H9 (cell line): ENCODE measurements around the gene XKRX. TPM values are rescaled to one million over a fixed set of nuclear protein-coding genes. Genes with fewer than 3 reads are reported as not detected.

ENCODE experiments used
- DNase-seq: peaks from one replicate; pipeline ENCODE4 v3.0.0-alpha.2; 2017
- H2AFZ ChIP-seq: one replicate; pipeline ENCODE4 v1.6.1; 2013; ENCODE audit warnings: mild to moderate bottlenecking, low read length, control low read depth, moderate library complexity
- H2AK5ac ChIP-seq: 2 replicates; pipeline ENCODE4 v1.6.1; 2013; ENCODE audit warnings: low read length, control low read depth, mixed read lengths; ENCODE audit not compliant: insufficient read length
- H2BK120ac ChIP-seq: one replicate; pipeline ENCODE4 v1.6.1; 2013; ENCODE audit warnings: low read depth, mild to moderate bottlenecking, low read length, control low read depth, inconsistent platforms; ENCODE audit not compliant: poor library complexity, severe bottlenecking
- H2BK12ac ChIP-seq: 2 replicates; pipeline ENCODE4 v1.6.1; 2013; ENCODE audit warnings: low read length, control low read depth, mixed read lengths, low read depth; ENCODE audit not compliant: insufficient read length
- H2BK15ac ChIP-seq: 2 replicates; pipeline ENCODE4 v1.6.1; 2013; ENCODE audit warnings: low read depth, low read length, control low read depth
- H2BK20ac ChIP-seq: one replicate; pipeline ENCODE4 v1.6.1; 2013; ENCODE audit warnings: low read depth, mild to moderate bottlenecking, low read length, control low read depth, inconsistent platforms; ENCODE audit not compliant: poor library complexity, severe bottlenecking
- H2BK5ac ChIP-seq: 2 replicates; pipeline ENCODE4 v1.6.1; 2013; ENCODE audit warnings: low read length, control low read depth, mixed read lengths; ENCODE audit not compliant: insufficient read length
- H3K14ac ChIP-seq: 2 replicates; pipeline ENCODE4 v1.6.1; 2013; ENCODE audit warnings: low read length, control low read depth; ENCODE audit not compliant: insufficient read depth
- H3K18ac ChIP-seq: 2 replicates; pipeline ENCODE4 v1.6.1; 2013; ENCODE audit warnings: low read depth, mild to moderate bottlenecking, mixed read lengths, low read length, control low read depth; ENCODE audit not compliant: insufficient read length
- H3K23ac ChIP-seq: 2 replicates; pipeline ENCODE4 v1.6.1; 2013; ENCODE audit warnings: low read length, control low read depth, mixed read lengths, low read depth; ENCODE audit not compliant: insufficient read length
- H3K23me2 ChIP-seq: 2 replicates; pipeline ENCODE4 v1.6.1; 2013; ENCODE audit warnings: low read depth, mild to moderate bottlenecking, mixed read lengths, low read length, control low read depth; ENCODE audit not compliant: insufficient read length, poor library complexity, severe bottlenecking
- H3K27ac ChIP-seq: 2 replicates; pipeline ENCODE4 v1.5.1; 2013; ENCODE audit warnings: low read length, control low read depth, mixed read lengths, low read depth; ENCODE audit not compliant: insufficient read length
- H3K27me3 ChIP-seq: 2 replicates; pipeline ENCODE4 v1.6.1; 2013; ENCODE audit warnings: low read length, control low read depth, inconsistent platforms; ENCODE audit not compliant: insufficient read depth
- H3K4ac ChIP-seq: 2 replicates; pipeline ENCODE4 v1.6.1; 2013; ENCODE audit warnings: low read depth, mild to moderate bottlenecking, control low read depth, inconsistent platforms, low read length, moderate library complexity
- H3K4me1 ChIP-seq: 2 replicates; pipeline ENCODE4 v1.6.1; 2013; ENCODE audit warnings: low read length, control low read depth, inconsistent platforms; ENCODE audit not compliant: insufficient read depth
- H3K4me2 ChIP-seq: 2 replicates; pipeline ENCODE4 v1.6.1; 2013; ENCODE audit warnings: low read length, control low read depth, mixed read lengths; ENCODE audit not compliant: insufficient read length, insufficient read depth
- H3K56ac ChIP-seq: 2 replicates; pipeline ENCODE4 v1.6.1; 2013; ENCODE audit warnings: low read depth, mild to moderate bottlenecking, mixed read lengths, low read length, control low read depth; ENCODE audit not compliant: insufficient read length
- H3K79me1 ChIP-seq: 2 replicates; pipeline ENCODE4 v1.6.1; 2013; ENCODE audit warnings: low read depth, mild to moderate bottlenecking, moderate library complexity, low read length, control low read depth, inconsistent platforms; ENCODE audit not compliant: insufficient read depth, poor library complexity, severe bottlenecking
- H3K79me2 ChIP-seq: 2 replicates; pipeline ENCODE4 v1.6.1; 2013; ENCODE audit warnings: low read length, control low read depth, inconsistent platforms; ENCODE audit not compliant: insufficient read depth
- H3K9ac ChIP-seq: 2 replicates; pipeline ENCODE4 v1.6.1; 2013; ENCODE audit warnings: low read length, control low read depth, mixed read lengths; ENCODE audit not compliant: insufficient read length; ENCODE audit errors: extremely low read depth
- H3K9me3 ChIP-seq: one replicate; pipeline ENCODE4 v1.6.1; 2013; ENCODE audit warnings: low read depth, low read length, inconsistent platforms; ENCODE audit not compliant: control insufficient read depth
- H3T11ph ChIP-seq: one replicate; pipeline ENCODE4 v1.6.1; 2013; ENCODE audit warnings: mild to moderate bottlenecking, low read length, control low read depth, inconsistent platforms
- H4K20me1 ChIP-seq: one replicate; pipeline ENCODE4 v1.6.1; 2013; ENCODE audit not compliant: control insufficient read depth, insufficient read length, insufficient read depth
- H4K5ac ChIP-seq: 2 replicates; pipeline ENCODE4 v1.6.1; 2013; ENCODE audit warnings: low read depth, mild to moderate bottlenecking, mixed read lengths, low read length, control low read depth; ENCODE audit not compliant: insufficient read length
- H4K8ac ChIP-seq: replicated peaks from 2 replicates; pipeline ENCODE4 v1.6.1; 2013; ENCODE audit warnings: low read length, control low read depth, mixed read lengths, low read depth; ENCODE audit not compliant: insufficient read length
- H4K91ac ChIP-seq: 2 replicates; pipeline ENCODE4 v1.6.1; 2013; ENCODE audit warnings: low read depth, mild to moderate bottlenecking, moderate library complexity, mixed read lengths, low read length, control low read depth; ENCODE audit not compliant: insufficient read length
- H3K27ac Mint-ChIP-seq, 3 experiments: 2 replicates in 2 of 3; 3 replicates in 1 of 3; pipeline ENCODE4 v1.8.0; 2020 to 2021; ENCODE audit warnings: mixed read lengths in 3 of 3, mild to moderate bottlenecking in 1 of 3, moderate library complexity in 1 of 3
- H3K27me3 Mint-ChIP-seq: 2 replicates; pipeline ENCODE4 v1.8.0; 2021; ENCODE audit warnings: low read depth, mild to moderate bottlenecking, moderate library complexity, mixed read lengths
- H3K36me3 Mint-ChIP-seq, 3 experiments: 2 replicates in 2 of 3; 3 replicates in 1 of 3; pipeline ENCODE4 v1.8.0; 2020 to 2021; ENCODE audit warnings: low read depth in 3 of 3, mixed read lengths in 3 of 3; ENCODE audit not compliant: insufficient read depth in 1 of 3
- H3K4me1 Mint-ChIP-seq, 2 experiments: 2 replicates each; pipeline ENCODE4 v1.8.0; 2020; ENCODE audit warnings: mixed read lengths in 2 of 2
- H3K4me3 Mint-ChIP-seq, 2 experiments: 2 replicates in 1 of 2; 3 replicates in 1 of 2; pipeline ENCODE4 v1.8.0; 2020 to 2021; ENCODE audit warnings: mild to moderate bottlenecking in 2 of 2, mixed read lengths in 2 of 2, moderate library complexity in 1 of 2
- H3K9me3 Mint-ChIP-seq, 2 experiments: 2 replicates in 1 of 2; 3 replicates in 1 of 2; pipeline ENCODE4 v1.8.0; 2020; ENCODE audit warnings: mild to moderate bottlenecking in 2 of 2, mixed read lengths in 2 of 2, moderate library complexity in 1 of 2
- CTCF ChIP-seq: fragments of 200-600 bp; sonication (generic); conservative IDR thresholded peaks from 3 replicates; pipeline ENCODE4 v1.8.0; 2021; ENCODE audit warnings: antibody characterized with exemption, mild to moderate bottlenecking
- WGBS: extraction: QIAGEN DNeasy Blood & Tissue Kit; methylation state at CpG from one replicate; pipeline ENCODE4 v1.1.7; 2013; ENCODE audit warnings: missing lambda C conversion rate, low lambda C conversion rate, mixed read lengths; ENCODE audit not compliant: insufficient read length; ENCODE audit errors: extremely low coverage; 5-methylcytosine and 5-hydroxymethylcytosine counted together
- total RNA-seq: library from RNA; stranded (reverse); gene quantifications from 2 replicates; pipeline ENCODE4 v1.2.1, GENCODE V29; 2021

Gene XKRX
- total RNA-seq, 1 experiment from 2014 or later: 0.44 TPM

DNA sequence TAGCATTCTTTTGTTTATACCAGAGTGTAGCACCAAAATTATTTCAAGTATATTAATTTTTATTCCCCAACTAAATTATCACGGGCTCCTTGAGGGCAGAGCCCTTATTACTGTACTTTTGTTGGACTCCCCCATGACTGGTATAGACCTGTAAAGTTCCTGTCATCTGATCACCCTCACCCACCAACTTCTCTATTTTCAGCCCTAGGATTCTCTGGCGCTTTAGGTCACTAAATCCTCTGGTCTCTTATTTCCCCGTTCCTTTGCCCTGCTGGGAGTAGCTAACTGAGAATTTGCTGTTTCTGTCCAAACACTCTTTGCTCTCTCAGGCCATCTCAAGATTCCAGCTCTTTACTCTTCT lies 3.2 kb upstream of the XKRX start:
- Histone ChIP-seq H3K27ac (no peak overlapping the region), H4K5ac (no peak overlapping the region), H3K18ac (no peak overlapping the region), H3K79me2 (no peaks in the 10 kb centered on the region), H2BK15ac (no peak overlapping the region), H3K56ac (no peak overlapping the region), H4K20me1 (no peaks in the 10 kb centered on the region), H3K14ac (no peak overlapping the region), H3K27me3 (peaks cover 4% of the 10 kb centered on the region; the same call in 1 of the 2 replicates), H2BK5ac (no peak overlapping the region), H3K4me1 (no peaks in the 10 kb centered on the region), H3K4me2 (no peak overlapping the region), H3K79me1 (no peaks in the 10 kb centered on the region), H2AFZ (no peak overlapping the region), H3K23me2 (peaks cover 4% of the 10 kb centered on the region), H2AK5ac (no peak overlapping the region), H4K8ac (no peak overlapping the region), H3K9me3 (peaks cover 33% of the 10 kb centered on the region), H2BK20ac (no peak overlapping the region), H2BK12ac (no peak overlapping the region), H4K91ac (no peak overlapping the region), H3K23ac (no peak overlapping the region), H2BK120ac (no peak overlapping the region), H3K4ac (no peak overlapping the region), H3T11ph (no peak overlapping the region), H3K9ac (no peak overlapping the region)
- Mint-ChIP-seq H3K4me3 (no peak overlapping the region), H3K36me3 (peaks cover 5 to 7% (median 6%) of the 10 kb centered on the region in 3 experiments; a peak in 4 of 7 replicates), H3K27me3 (peaks cover 25% of the 10 kb centered on the region), H3K27ac (no peak overlapping the region), H3K4me1 (peaks cover 6 to 7% of the 10 kb centered on the region in 2 experiments; a peak in 2 of 4 replicates), H3K9me3 (peaks cover 62 to 68% of the 10 kb centered on the region in 2 experiments)
- DNase-seq: no peak
- TF ChIP-seq CTCF: no peak
- WGBS: no CpG with 5 or more reads among the region's 3 CpGs
